Stimulated activated CD4-positive, alpha-beta T cell treated with anti-CD3 and anti-CD28 coated beads, Interleukin-2, amount 100 ng/mL, for 48 hours (primary cell): ENCODE results near the gene FBXL17.
"Not testable (repeated sequence)": the region's sequence is repeated elsewhere in the genome, so short reads cannot be mapped to it uniquely, and the experiment has no call there.

Experiments used
- DNase-seq, 2 donors: peaks; one replicate each; pipeline ENCODE4 v3.0.0-alpha.2; 2020

Gene FBXL17

GRCh38 chr5:108381954-108382783 is at the start of gene FBXL17:
FBXL17 (minus strand) TSS chr5:108382098.
- DNase-seq, result peak; percentile 78

- no peak for DNase-seq
Observed at GRCh38 chr5:108430931-108431608, 49.2 kb upstream of the FBXL17 start.

DNA sequence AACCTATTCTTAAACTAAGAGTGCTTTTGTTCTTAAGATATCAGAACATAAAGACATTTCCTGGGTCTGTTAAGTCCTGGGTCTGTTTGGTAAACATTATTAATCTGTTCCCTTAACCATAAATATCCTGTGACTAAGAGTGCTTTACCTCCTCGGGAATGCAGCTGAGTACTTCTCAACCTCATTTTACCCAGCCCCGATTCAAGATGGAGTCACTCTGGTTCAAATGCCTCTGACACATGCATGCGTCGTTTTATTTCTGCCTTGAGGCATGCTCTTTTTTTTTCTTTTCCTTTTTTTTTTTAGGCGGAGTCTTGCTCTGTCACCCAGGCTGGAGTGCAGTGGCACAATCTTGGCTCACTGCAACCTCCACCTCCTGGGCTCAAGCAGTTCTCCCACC is 39.8 kb upstream of the FBXL17 start:
- no peak for DNase-seq

DNA sequence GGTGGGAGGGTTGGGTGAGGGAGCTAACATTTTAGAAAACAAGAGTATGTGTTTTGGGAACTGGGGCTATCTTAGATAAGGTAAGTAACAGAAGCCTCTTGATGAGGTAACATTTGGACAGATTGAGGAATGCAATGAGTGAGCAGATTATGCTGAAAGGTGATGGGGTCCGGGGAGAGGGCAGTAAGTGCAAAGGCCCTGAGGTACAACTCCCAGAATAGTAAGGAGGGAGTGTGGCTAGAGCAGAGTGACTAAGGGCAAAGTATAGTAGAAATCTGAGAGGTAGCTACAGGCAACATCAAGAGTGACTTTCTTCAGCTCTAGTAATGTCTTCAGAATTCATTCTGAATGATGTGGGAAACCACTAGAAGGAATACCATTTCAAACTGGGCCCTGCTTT is 38.9 kb upstream of the FBXL17 start:
- no peak for DNase-seq

DNA sequence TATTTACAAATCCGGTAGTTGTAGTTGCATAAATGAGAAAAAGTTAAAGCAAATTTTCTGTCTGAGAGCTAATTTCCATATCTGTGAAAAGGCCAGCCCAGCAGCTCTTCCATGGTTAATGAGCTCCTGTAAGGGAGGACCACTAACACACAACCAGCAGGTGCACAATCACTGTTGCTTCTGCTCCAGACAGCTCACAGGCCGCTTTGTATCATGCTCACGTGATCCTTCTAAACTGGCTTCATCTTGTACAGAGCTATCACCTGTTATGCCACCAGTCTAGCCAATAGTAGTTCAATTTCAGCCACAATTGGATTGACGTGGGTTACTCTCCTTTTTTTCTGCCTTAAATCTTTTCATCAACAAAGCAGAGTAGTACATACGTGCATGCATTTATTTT is 38.3 kb upstream of the FBXL17 start:
- no peak for DNase-seq

GRCh38 chr5:108418197-108418596 is 36.3 kb upstream of the FBXL17 start:
- no peak for DNase-seq

- DNase-seq, result no peak
Observed at GRCh38 chr5:108417166-108417670, 35.3 kb upstream of the FBXL17 start.

DNA sequence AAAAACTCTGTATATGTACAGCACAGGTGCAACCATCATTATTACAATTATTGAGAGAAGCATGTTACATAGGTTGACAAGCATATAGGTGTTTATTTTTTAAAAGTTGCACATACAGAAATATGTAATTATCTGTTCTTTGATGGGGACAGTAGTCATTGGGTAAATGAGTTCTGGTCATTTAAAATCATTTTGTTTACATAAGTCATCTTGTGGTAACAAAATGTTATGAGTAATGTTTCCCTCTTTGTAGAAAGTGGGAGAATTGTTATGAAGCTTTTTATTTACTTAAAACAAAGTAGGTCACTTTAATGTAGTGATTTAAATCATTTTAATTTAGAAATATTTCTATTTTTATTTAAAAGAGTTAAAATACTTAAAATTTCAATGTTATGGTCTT is 33.8 kb upstream of the FBXL17 start:
- no peak for DNase-seq

- DNase-seq, result no peak
Observed at GRCh38 chr5:108409786-108410185, 27.9 kb upstream of the FBXL17 start.

GRCh38 chr5:108405201-108405600 is 23.3 kb upstream of the FBXL17 start:
- DNase-seq, result not testable (repeated sequence)

DNA sequence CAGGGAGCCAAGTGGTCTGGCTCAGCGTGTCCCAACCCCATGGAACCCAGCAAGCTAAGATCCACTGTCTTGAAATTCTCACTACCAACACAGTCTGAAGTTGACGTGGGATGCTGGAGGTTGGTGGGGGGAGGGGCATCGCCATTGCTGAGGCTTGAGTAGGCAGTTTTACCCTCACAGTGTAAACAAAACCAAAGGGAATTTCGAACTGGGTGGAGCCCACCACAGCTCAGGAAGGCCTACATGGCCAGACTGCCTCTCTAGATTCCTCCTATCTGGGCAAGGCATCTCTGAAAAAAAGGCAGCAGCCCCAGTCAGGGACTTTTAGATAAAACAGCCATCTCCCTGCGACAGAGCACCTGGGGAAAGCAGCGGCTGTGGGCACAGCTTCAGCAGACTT is 17.1 kb upstream of the FBXL17 start:
- DNase-seq, result no peak

DNA sequence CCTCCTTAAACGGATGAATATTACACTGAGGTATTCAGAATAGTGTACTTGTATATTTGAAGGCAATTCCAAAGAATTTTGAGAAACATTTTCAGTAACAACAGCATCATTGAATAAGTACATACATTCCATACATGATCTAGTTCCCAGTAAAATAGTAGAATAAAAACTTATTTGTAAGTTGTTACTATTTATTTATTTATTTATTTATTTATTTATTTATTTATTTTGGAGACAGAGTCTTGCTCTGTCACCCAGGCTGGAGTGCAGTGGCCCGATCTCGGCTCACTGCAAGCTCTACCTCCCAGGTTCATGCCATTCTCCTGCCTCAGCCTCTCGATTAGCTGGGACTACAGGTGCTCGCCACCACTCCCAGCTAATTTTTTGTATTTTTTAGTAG is 14.9 kb upstream of the FBXL17 start:
- not testable (repeated sequence) for DNase-seq

DNA sequence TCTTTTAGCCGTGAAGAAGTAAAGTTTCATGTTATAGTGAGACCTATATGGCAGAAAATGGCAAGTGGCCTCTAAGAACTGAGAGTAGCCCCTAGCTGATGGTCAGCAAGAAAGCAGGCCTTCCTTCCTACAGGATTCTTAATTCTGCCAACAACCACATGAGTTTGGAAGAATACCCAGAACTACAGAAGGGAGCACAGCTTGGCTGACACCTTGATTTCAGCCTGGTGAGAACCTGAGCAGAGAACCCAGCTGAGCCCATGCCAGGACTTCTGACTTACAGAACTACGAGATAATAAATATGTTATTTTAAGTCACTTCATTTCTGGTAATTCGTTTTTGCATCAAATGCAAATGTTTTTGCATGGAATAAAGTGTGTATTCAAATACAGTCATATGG is 5.9 kb upstream of the FBXL17 start:
- DNase-seq, result no peak

GRCh38 chr5:108386345-108387061 is 4.6 kb upstream of the FBXL17 start:
- DNase-seq, result no peak

GRCh38 chr5:108384741-108385140 is 2.8 kb upstream of the FBXL17 start:
- DNase-seq, result no peak

- DNase-seq, result no peak
Observed at GRCh38 chr5:108382784-108383330, 959 bp upstream of the FBXL17 start.

- peak; percentile 68 to 69 for DNase-seq
Observed at GRCh38 chr5:108381350-108381953, 446 bp downstream of the FBXL17 start.

DNA sequence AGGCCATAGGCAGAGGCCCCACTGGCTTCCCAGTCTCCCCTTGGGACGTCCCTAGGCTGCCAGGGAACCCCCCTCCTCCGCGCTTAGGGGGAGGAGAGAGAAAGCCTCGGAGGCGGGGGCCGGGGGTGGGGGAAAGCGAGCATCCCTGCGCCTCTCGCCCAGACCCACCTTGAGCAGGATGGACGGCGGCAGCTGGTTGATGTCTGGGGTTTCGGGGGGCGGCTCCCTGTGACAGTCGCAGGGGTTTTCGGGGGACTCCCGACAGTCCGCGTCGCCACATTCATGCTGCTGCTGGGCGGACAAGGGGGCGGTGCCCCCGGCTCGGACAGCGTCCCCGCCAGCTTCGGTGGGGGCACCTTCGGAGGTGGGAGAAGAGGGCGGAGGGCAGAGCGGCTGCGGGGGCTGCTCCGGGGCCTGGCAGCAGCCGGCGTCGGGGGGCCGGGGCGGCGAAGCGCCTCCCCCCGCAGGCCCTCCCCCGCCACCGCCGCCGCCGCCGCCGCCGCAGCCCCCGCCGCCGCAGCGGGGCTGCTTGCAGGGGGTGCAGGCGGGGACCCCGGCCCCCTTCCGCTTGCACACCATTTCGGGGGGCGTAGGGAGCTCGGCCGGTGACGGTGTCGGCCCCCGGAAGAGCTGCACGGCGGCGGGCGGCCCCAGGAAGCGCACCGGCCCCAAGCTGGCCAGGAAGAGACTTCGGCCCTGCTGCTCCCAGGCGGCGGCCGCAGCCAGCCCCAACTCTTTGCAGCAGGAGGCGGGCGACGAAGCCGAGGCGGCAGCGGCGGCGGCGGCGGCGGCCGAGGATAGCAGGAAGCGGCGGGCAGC is 1.2 kb downstream of the FBXL17 start:
- peak; percentile 21 to 23 for DNase-seq

- DNase-seq, result no peak
Observed at GRCh38 chr5:108379722-108380530, 2.0 kb downstream of the FBXL17 start.

DNA sequence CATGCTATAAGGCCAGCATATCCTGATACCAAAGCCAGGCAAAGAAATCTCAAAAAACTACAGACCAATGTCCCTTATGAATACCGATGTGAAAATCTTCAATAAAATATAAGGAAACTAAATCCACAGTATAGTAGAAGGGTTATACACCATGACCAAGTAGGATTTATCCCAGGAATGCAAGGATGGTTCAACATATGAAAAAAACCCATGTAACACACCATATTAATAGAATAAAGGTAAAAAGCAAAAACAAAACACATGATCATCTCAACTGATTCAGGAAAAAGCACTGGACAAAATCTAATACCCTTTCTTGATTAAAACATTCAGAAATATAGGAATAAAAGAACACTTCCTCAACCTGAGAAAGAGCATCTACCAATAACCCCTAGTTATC is 6.1 kb downstream of the FBXL17 start:
- DNase-seq, result no peak

- DNase-seq, result no peak
Observed at GRCh38 chr5:108373426-108373825, 8.5 kb downstream of the FBXL17 start.
